PC-3 (cell line): Measurements from ENCODE around the gene CCT4. TPM values are rescaled to one million over a fixed set of nuclear protein-coding genes. Genes with fewer than 3 reads are reported as not detected.

ENCODE experiments used
- ATAC-seq: fragments of 200-7000 bp; cut with Tn5 transposase; 2 replicates; pipeline ENCODE4 v1.9.1; 2020; ENCODE audit warnings: mild to moderate bottlenecking, moderate library complexity
- BruUV-seq: library from RNA; stranded (reverse); fragments of 400-500 nt; replicated peaks from 2 replicates; lab custom pipeline; 2021; lab: Mats Ljungman, UMichigan
- CTCF ChIA-PET: fragments of 300-600 bp; sonication (Branson Sonifier 250); formaldehyde crosslinking; loops from one replicate; lab custom pipeline; 2022; ENCODE audit warnings: antibody characterized with exemption; lab: Charles Lee
- POLR2A ChIA-PET: fragments of 300-600 bp; sonication (Branson Sonifier 250); formaldehyde crosslinking; loops from one replicate; lab custom pipeline; 2022; ENCODE audit warnings: antibody characterized with exemption; ENCODE audit not compliant: unreplicated experiment; lab: Charles Lee
- DNase-seq: peaks from one replicate; pipeline ENCODE4 v3.0.0-alpha.2; 2015
- H2AFZ ChIP-seq: fragments of 300-600 bp; sonication (generic); 2 replicates; pipeline ENCODE4 v1.6.0; 2016; ENCODE audit warnings: antibody characterized with exemption, low read length
- H3F3A ChIP-seq: fragments of 300-600 bp; sonication (generic); one replicate; pipeline ENCODE4 v1.6.0; 2017; ENCODE audit warnings: antibody characterized with exemption, low read length, control low read depth, mild to moderate bottlenecking; ENCODE audit not compliant: unreplicated experiment
- H3K27ac ChIP-seq: fragments of 300-600 bp; sonication (generic); 2 replicates; pipeline ENCODE4 v1.5.1; 2016; ENCODE audit warnings: mild to moderate bottlenecking, low read length
- H3K27me3 ChIP-seq: fragments of 300-600 bp; sonication (generic); 2 replicates; pipeline ENCODE4 v1.6.1; 2016; ENCODE audit warnings: low read length, mixed read lengths
- H3K36me3 ChIP-seq: fragments of 300-600 bp; sonication (generic); 2 replicates; pipeline ENCODE4 v1.6.1; 2016; ENCODE audit warnings: low read depth, mixed run types, low read length, mixed read lengths
- H3K4me1 ChIP-seq: fragments of 300-600 bp; sonication (generic); 2 replicates; pipeline ENCODE4 v1.5.1; 2016; ENCODE audit warnings: low read length; ENCODE audit not compliant: insufficient read depth
- H3K4me2 ChIP-seq: fragments of 300-600 bp; sonication (generic); 2 replicates; pipeline ENCODE4 v1.6.0; 2016; ENCODE audit warnings: low read length
- H3K4me3 ChIP-seq: fragments of 300-600 bp; sonication (generic); 2 replicates; pipeline ENCODE4 v1.5.1; 2016; ENCODE audit warnings: mild to moderate bottlenecking, low read length, mixed read lengths
- H3K79me2 ChIP-seq: fragments of 300-600 bp; sonication (generic); 2 replicates; pipeline ENCODE4 v1.6.1; 2017; ENCODE audit warnings: low read length, mixed read lengths
- H3K9ac ChIP-seq: fragments of 300-600 bp; sonication (generic); 2 replicates; pipeline ENCODE4 v1.6.0; 2016; ENCODE audit warnings: mild to moderate bottlenecking, low read length
- H3K9me2 ChIP-seq: fragments of 300-600 bp; sonication (generic); replicated peaks from 2 replicates; pipeline ENCODE4 v1.6.1; 2016; ENCODE audit warnings: mixed run types, low read length, mixed read lengths
- H3K9me3 ChIP-seq: fragments of 300-600 bp; sonication (generic); 2 replicates; pipeline ENCODE4 v1.6.1; 2016; ENCODE audit warnings: low read length, mixed read lengths
- H4K20me1 ChIP-seq: fragments of 300-600 bp; sonication (generic); 2 replicates; pipeline ENCODE4 v1.6.1; 2016; ENCODE audit warnings: low read length, mixed read lengths
- CTCF ChIP-seq: fragments of 300-600 bp; sonication (generic); conservative IDR thresholded peaks from 2 replicates; pipeline ENCODE4 v1.5.1; 2017; ENCODE audit warnings: antibody characterized with exemption, low read depth, mild to moderate bottlenecking, low read length
- EZH2 ChIP-seq: fragments of 300-600 bp; sonication (generic); IDR thresholded peaks from one replicate; pipeline ENCODE4 v1.6.1; 2017; ENCODE audit warnings: antibody characterized with exemption, mild to moderate bottlenecking, low read length; ENCODE audit not compliant: unreplicated experiment
- EZH2phosphoT487 ChIP-seq: fragments of 300-600 bp; sonication (generic); IDR thresholded peaks from 2 replicates; pipeline ENCODE4 v1.6.1; 2018; ENCODE audit warnings: mild to moderate bottlenecking, antibody characterized with exemption, low read length, borderline replicate concordance
- intact Hi-C: fragments of 100-400 bp; cut with micrococcal nuclease; formaldehyde crosslinking; loops from 2 replicates; pipeline ENCODE4 v1.9.0; 2023
- total RNA-seq: library from RNA; depleted of rRNA; stranded (reverse); fragments of >200 nt; gene quantifications from 2 replicates; pipeline ENCODE4 v1.2.3, GENCODE V29; 2014

Gene CCT4
- total RNA-seq, 1 experiment from 2014 or later: 195 TPM

GRCh38 chr2:61854564-61855317 is 33.7 kb downstream of the CCT4 start:
- Histone ChIP-seq H3K4me3 (peak overlapping the region; percentile 84), H3K79me2 (no peaks in the 10 kb centered on the region), H3K4me2 (peak overlapping the region; percentile 94), H3K9me2 (no peaks in the 10 kb centered on the region), H3K27me3 (no peaks in the 10 kb centered on the region), H3K36me3 (no peaks in the 10 kb centered on the region), H3F3A (no peaks in the 10 kb centered on the region), H2AFZ (peak overlapping the region; percentile 97), H4K20me1 (no peaks in the 10 kb centered on the region), H3K4me1 (peaks cover 5% of the 10 kb centered on the region; the same call in 1 of the 2 replicates), H3K27ac (peak overlapping the region; percentile 50), H3K9ac (peak overlapping the region; percentile 64), H3K9me3 (no peaks in the 10 kb centered on the region)
- DNase-seq (peak; percentile 98), ATAC-seq (peak; percentile 82)
- BruUV-seq: TSS peak; percentile 56
- ChIA-PET CTCF (interaction anchor here (0.6 kb wide), 1 partner anchor 184 kb away, joined by 3 read pairs; no protein-coding TSS in a partner anchor), POLR2A (interaction anchor here (0.5 to 0.6 kb wide), 3 partner anchors 14 to 325 kb away, joined by 3 to 4 read pairs (median 4); no protein-coding TSS in a partner anchor)
- intact Hi-C loops: loop anchor here (2.0 to 10.0 kb wide), 4 partner anchors 32 to 320 kb away; partner anchors contain the start of gene XPO1
- TF ChIP-seq EZH2phosphoT487 (no peak), CTCF (no peak; the same call in 1 of the 2 replicates), EZH2 (no peak)

- intact Hi-C loops: loop anchor here (2.0 to 10.0 kb wide), 4 partner anchors 33 to 319 kb away; partner anchors contain the start of gene XPO1
- no TSS peak for BruUV-seq
- CTCF ChIA-PET: no interaction called here
Observed at GRCh38 chr2:61853847-61854563, 34.5 kb downstream of the CCT4 start, which contains the start of gene FAM161A. Gene FAM161A (minus strand): TSS chr2:61854060. CDS start chr2:61854041, 19 bp downstream.

More at GRCh38 chr2:61853847-61854563, 34.5 kb downstream of the CCT4 start, which contains the start of gene FAM161A:
- DNase-seq (peak; percentile 78), ATAC-seq (peak; percentile 75)
- POLR2A ChIA-PET: interaction anchor here (0.6 kb wide), 1 partner anchor 14 kb away, joined by 4 read pairs; no protein-coding TSS in a partner anchor
- Histone ChIP-seq H3K36me3 (no peaks in the 10 kb centered on the region), H3K27ac (peak within 1 kb of the TSS; percentile 50), H3K9ac (peak within 1 kb of the TSS; percentile 64), H3K4me3 (peak within 1 kb of the TSS; percentile 84), H3F3A (no peaks in the 10 kb centered on the region), H3K4me1 (peaks cover 5% of the 10 kb centered on the region; the same call in 1 of the 2 replicates), H4K20me1 (no peaks in the 10 kb centered on the region), H3K9me2 (no peaks in the 10 kb centered on the region), H3K27me3 (no peaks in the 10 kb centered on the region), H3K9me3 (no peaks in the 10 kb centered on the region), H3K4me2 (peak within 1 kb of the TSS; percentile 94), H2AFZ (peak within 1 kb of the TSS; percentile 97), H3K79me2 (no peaks in the 10 kb centered on the region)
- no peak for TF ChIP-seq CTCF
- no peak for TF ChIP-seq EZH2phosphoT487
- no peak for TF ChIP-seq EZH2
